IPS-NIHi7 (cell line): ENCODE data around the gene DNAH8.
"Not testable (repeated sequence)": the region's sequence is repeated elsewhere in the genome, so short reads cannot be mapped to it uniquely, and the experiment has no call there.

Experiments used
- DNase-seq: peaks from one replicate; pipeline ENCODE4 v3.0.0; 2012; ENCODE audit warnings: mixed read lengths; ENCODE audit errors: extremely low spot score

Gene DNAH8

GRCh38 chr6:38699702-38700101, 15.4 kb upstream of the DNAH8 start:
- not testable (repeated sequence) for DNase-seq

GRCh38 chr6:38701551-38701950, 13.6 kb upstream of the DNAH8 start:
- no peak for DNase-seq

- peak; percentile 100 for DNase-seq
Measured at GRCh38 chr6:38702558-38703397, 12.3 kb upstream of the DNAH8 start, which contains the start of gene GLO1. Gene GLO1, minus strand, starts transcription at chr6:38703145. Its CDS starts 91 bp downstream, at chr6:38703054.

GRCh38 chr6:38703949-38704590, 11.0 kb upstream of the DNAH8 start:
- DNase-seq, result no peak

DNA sequence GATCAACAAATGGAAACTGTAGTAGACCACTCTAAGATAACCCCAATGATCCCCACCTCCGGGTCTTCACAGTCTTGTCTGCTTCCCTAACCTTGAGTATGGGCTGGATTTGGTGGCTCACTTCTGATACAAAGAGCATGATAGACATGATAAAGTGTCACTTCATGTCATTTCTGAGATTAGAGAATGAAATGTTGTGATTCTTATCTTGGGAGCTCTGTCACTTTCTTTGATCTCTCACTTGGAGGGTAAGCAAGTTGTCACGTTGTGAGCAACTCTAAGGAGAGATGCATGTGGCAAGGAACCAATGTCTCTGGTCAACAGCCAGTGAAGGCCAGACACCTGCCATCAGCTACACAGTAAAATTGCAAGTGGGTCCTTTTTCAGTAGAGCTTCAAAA, 9.2 kb upstream of the DNAH8 start:
- DNase-seq, result no peak

GRCh38 chr6:38708496-38708895, 6.6 kb upstream of the DNAH8 start:
- DNase-seq, result no peak

DNA sequence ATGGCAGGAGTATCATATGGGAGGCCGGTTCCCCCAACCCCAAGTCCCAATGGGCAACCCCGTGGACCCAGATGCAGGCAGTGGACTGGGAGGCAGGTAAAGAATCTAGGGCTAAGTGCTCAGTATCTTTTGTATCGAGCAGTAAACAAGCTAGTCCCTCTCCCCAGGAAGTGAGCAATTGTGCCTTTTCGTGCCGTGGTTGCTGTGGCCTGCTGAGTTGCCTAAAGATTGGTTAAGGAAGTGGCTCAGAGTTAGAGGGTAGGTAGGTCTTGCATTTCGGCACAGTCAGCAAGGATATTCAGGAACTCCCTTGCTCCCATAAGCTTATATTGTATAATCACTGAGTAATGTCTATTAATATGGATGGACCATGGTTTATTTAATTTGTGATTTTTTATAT, 1.3 kb upstream of the DNAH8 start:
- no peak for DNase-seq

DNA sequence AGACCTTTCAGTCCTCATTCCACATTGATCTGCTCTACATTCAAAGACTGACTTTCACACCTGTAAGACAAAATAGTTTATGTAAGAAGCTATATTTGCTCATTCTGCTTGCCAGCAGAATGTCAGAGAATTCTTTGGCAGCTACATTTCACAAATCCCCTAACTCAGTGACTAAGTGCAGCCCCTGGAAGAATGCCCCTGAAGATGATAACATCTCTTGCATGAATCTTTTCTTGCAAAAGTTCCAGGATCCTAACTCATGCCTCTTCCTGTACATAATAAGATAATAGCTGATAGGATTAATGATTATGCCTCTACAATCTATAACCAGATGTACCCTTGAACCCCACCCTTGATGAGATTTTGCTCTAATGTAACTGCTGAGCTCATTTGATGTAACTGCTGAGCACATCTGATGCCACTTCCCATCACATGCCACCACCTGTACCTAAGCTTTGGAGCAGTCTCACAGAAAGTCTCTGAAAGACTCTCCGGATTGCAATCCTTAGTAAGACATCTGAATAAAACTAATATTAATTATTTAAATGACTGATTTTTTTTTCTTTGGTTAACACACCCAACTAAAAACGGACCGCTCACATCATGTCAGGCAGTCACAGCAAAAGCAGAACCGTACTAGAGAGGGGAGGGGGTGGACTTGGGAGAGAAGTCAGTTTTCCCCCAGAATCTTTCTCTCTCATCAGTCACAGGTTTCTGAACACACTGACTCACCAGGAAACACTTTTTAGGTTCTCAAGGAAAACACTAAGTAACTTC, 684 bp upstream of the DNAH8 start:
- no peak for DNase-seq

- DNase-seq, result no peak
Measured at GRCh38 chr6:38716825-38717224, 1.7 kb downstream of the DNAH8 start.

- no peak for DNase-seq
Measured at GRCh38 chr6:38719358-38719757, 4.2 kb downstream of the DNAH8 start.

- peak; percentile 30 for DNase-seq
Measured at GRCh38 chr6:38720295-38720694, 5.2 kb downstream of the DNAH8 start.

DNA sequence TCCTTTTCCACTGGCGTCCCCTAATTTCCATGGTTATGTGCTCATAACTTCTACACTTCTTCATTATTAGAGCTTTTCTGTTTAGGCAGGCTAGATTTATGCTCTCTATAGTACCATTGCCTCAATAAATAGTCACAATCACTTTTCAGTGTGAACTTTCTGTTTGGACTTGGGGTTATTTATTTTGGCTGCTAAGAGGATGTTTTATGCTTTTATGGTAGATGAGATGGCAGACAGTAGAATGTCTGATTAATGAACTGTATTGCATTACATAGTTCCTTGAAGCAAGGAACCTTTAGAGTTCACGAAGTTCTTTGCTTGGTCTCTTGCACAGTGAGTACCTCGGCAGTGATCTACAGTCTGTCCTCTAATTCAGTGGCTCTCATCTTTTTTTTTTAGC, 6.9 kb downstream of the DNAH8 start:
- no peak for DNase-seq

GRCh38 chr6:38722727-38723334, 7.7 kb downstream of the DNAH8 start:
- no peak for DNase-seq

GRCh38 chr6:38723783-38724182, 8.7 kb downstream of the DNAH8 start:
- no peak for DNase-seq

- no peak for DNase-seq
Measured at GRCh38 chr6:38724343-38724742, 9.2 kb downstream of the DNAH8 start.

DNA sequence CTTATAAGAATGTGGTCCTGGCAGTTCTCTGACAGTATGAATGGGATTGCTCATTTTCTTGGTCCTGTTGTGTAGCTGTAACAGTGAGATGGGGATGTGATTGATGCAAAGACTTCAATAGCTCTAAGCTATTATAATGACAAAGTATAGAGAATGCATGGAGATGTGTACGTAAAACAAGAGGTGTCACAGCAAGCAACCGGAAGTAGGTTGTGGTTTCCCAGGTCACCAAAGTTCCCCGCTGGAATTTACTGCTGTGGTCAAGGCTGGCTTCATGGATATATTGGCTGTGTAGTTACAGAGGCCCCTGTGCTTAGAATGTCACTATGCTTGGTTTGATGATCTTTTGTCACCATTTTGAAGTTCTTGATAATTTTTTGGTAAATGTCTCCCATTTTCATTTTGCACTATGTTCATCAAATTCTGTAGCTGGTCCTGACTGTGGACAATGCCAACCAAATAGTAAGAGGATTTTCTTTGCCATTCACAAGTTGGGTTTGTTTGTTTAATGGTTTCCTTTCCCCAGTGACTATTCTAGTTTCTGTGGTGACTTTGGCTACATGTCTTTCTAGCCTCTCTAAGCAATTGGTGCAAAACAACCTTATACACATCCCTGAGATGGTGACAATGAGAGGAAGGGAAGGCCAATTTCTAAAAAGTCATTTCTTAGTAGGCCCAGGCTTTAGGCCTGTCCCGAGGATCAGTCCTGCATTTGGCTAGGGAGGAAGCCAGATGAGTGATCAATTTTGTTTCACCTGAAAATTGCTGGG, 10.5 kb downstream of the DNAH8 start:
- DNase-seq, result no peak

- no peak for DNase-seq
Measured at GRCh38 chr6:38728203-38728602, 13.1 kb downstream of the DNAH8 start.

DNA sequence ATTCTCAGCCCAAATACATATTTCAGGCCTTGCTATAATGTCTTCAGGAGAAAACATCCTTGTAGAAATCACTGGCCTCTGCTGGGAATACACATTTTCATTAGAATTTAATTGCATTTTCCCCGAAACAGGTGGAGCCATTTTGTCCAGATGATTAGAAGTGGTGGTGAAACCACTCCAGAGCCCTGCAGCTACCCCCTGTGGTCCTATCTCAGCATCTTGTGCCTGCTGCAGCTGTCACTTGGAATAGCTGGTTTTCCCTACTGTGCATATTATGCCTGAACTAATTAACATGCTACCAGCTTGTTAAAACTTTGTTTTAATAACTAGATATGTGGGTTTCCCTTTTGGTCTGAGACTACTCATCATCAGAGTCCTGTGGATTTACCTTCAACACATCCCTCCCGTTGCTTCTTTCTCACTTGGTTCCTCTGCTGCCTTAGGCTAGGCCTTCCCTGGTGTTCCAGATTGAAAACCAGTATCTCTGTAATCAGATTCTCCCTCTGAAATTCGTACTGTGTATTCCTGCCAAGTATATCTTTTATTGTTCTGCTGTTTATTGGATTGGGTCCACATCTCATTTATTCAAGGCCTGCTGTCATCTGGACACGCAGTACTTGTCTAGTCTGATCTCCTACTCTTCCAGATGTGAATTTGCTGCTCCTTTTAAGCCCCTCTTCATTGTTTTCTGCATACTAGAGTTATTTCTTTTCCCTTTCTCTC, 15.2 kb downstream of the DNAH8 start:
- DNase-seq, result no peak

GRCh38 chr6:38736951-38737350, 21.8 kb downstream of the DNAH8 start:
- DNase-seq, result no peak

DNA sequence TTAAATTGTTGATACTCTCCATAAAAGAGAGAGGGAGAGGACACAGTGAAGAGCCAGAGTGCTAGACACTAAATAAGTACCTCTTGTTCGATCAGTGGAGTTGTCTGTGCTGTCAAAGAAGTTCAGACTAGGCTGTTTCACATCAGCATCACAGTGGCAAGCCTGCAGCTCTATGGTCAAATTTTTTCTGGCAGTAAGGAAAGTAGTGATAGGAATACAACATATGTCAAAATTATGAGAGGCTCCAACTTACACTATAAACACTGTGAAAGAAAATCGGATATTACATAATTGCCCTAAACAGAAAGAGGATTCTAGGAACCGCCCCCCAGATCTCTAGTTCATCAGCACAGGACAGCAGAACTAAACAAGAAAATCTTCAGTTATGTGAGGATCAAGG, 23.1 kb downstream of the DNAH8 start:
- no peak for DNase-seq

DNA sequence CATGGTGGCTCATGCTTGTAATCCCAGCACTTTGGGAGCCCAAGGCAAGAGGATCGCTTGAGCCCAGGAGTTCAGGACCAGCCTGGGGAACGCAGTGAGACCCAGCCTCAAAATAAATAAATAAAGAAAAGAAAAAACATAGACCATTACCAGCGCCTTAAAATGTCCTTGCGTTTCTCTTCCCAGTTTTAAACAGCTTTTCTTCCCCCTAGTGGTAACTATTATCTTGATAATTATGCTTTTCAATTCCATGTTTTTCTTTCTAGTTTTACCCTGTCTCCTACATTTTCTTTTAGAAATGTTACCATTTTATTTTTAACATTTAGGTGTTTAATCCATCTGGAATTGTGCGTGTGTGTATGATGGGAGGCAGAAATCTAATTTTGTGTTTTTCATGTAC, 24.4 kb downstream of the DNAH8 start:
- DNase-seq, result no peak
